B cell (primary cell): ENCODE data around the gene DTD1.

ENCODE experiments used
- CTCF ChIP-seq: fragments of 200-600 bp; IDR thresholded peaks from one replicate; pipeline ENCODE4 v1.8.0; 2022; ENCODE audit warnings: antibody characterized with exemption, mild to moderate bottlenecking
- EZH2 ChIP-seq: IDR thresholded peaks from 2 replicates; pipeline ENCODE4 v1.6.1; 2012; ENCODE audit warnings: borderline replicate concordance, low read depth, mild to moderate bottlenecking, moderate library complexity, low read length; ENCODE audit not compliant: insufficient read depth, poor library complexity, severe bottlenecking

- TF ChIP-seq CTCF (no peak), EZH2 (no peak)
Observed at GRCh38 chr20:18747090-18747489, 159.2 kb downstream of the DTD1 start.
